HEK293 (cell line): ENCODE data around the gene ZKSCAN5.

ENCODE experiments used
- CTCF ChIA-PET: fragments of 350-600 bp; formaldehyde crosslinking; extraction: SDS; loops from one replicate; lab custom pipeline; 2021; ENCODE audit warnings: antibody characterized with exemption; lab: Yijun Ruan, JAX
- POLR2A ChIA-PET: fragments of 300-600 bp; formaldehyde crosslinking; extraction: SDS; loops from one replicate; lab custom pipeline; 2020; ENCODE audit warnings: antibody characterized with exemption, inconsistent platforms; lab: Yijun Ruan, JAX
- H3K27ac ChIP-seq: fragments of 200-500 bp; sonication (Bioruptor generic); 2 replicates; pipeline ENCODE4 v1.5.1; 2014; ENCODE audit warnings: low read depth, low read length, control low read depth, inconsistent platforms; ENCODE audit errors: extremely low read depth
- H3K36me3 ChIP-seq, 2 experiments: fragments of 200-500 bp in 1 of 2; sonication (Bioruptor generic) in 1 of 2; 1 replicate in 1 of 2; 2 replicates in 1 of 2; pipeline ENCODE4 v1.5.1; 2014 to 2017; ENCODE audit warnings: inconsistent platforms in 2 of 2, low read length in 2 of 2; ENCODE audit not compliant: control insufficient read depth in 2 of 2, insufficient read depth in 1 of 2
- H3K4me1 ChIP-seq: fragments of 200-500 bp; sonication (Bioruptor generic); 2 replicates; pipeline ENCODE4 v1.5.1; 2014; ENCODE audit warnings: mild to moderate bottlenecking, low read length, inconsistent platforms; ENCODE audit not compliant: control insufficient read depth, insufficient read depth
- H3K4me3 ChIP-seq: 2 replicates; pipeline ENCODE4 v1.5.1; 2011; ENCODE audit warnings: low read depth, mild to moderate bottlenecking, control low read depth, low read length, moderate library complexity
- H3K9me3 ChIP-seq: fragments of 200-500 bp; sonication (Bioruptor generic); 2 replicates; pipeline ENCODE4 v1.5.1; 2014; ENCODE audit warnings: low read depth, low read length, inconsistent platforms; ENCODE audit not compliant: control insufficient read depth, insufficient read depth
- MEIS1 ChIP-seq: sonication (generic); formaldehyde crosslinking; IDR thresholded peaks from 2 replicates; pipeline ENCODE4 v1.8.1; 2022; ENCODE audit warnings: missing genetic modification reagents, mild to moderate bottlenecking, borderline replicate concordance
- MZF1 ChIP-seq: fragments of 450-650 bp; formaldehyde crosslinking; IDR thresholded peaks from 2 replicates; pipeline ENCODE4 v1.5.1; 2017; ENCODE audit warnings: missing biosample characterization, missing genetic modification characterization, borderline replicate concordance
- RBAK ChIP-seq: fragments of 450-650 bp; formaldehyde crosslinking; IDR thresholded peaks from 2 replicates; pipeline ENCODE4 v1.5.1; 2016; ENCODE audit warnings: missing biosample characterization, missing genetic modification characterization
- SP2 ChIP-seq: fragments of 450-650 bp; formaldehyde crosslinking; IDR thresholded peaks from 2 replicates; pipeline ENCODE4 v1.5.1; 2016; ENCODE audit warnings: missing biosample characterization, missing genetic modification characterization
- TCF7L2 ChIP-seq: IDR thresholded peaks from 2 replicates; pipeline ENCODE4 v1.6.1; 2011; ENCODE audit warnings: low read depth, mild to moderate bottlenecking, inconsistent platforms, low read length, moderate library complexity, borderline replicate concordance
- TRIM28 ChIP-seq: IDR thresholded peaks from 2 replicates; pipeline ENCODE4 v1.6.1; 2011; ENCODE audit warnings: low read length, control low read depth, borderline replicate concordance
- ZNF133 ChIP-seq: fragments of 450-650 bp; formaldehyde crosslinking; IDR thresholded peaks from 2 replicates; pipeline ENCODE4 v1.5.1; 2016; ENCODE audit warnings: missing biosample characterization, missing genetic modification characterization
- ZNF169 ChIP-seq: fragments of 450-650 bp; formaldehyde crosslinking; IDR thresholded peaks from 2 replicates; pipeline ENCODE4 v1.5.1; 2016; ENCODE audit warnings: missing biosample characterization, missing genetic modification characterization
- ZNF223 ChIP-seq: fragments of 450-650 bp; formaldehyde crosslinking; IDR thresholded peaks from 2 replicates; pipeline ENCODE4 v1.5.1; 2016; ENCODE audit warnings: missing biosample characterization, missing genetic modification characterization
- ZNF335 ChIP-seq: fragments of 450-650 bp; formaldehyde crosslinking; conservative IDR thresholded peaks from 2 replicates; pipeline ENCODE4 v1.5.1; 2016; ENCODE audit warnings: missing biosample characterization, missing genetic modification characterization
- ZNF48 ChIP-seq: fragments of 450-650 bp; formaldehyde crosslinking; IDR thresholded peaks from 2 replicates; pipeline ENCODE4 v1.5.1; 2016; ENCODE audit warnings: missing biosample characterization, missing genetic modification characterization
- ZNF530 ChIP-seq: fragments of 450-650 bp; formaldehyde crosslinking; IDR thresholded peaks from 2 replicates; pipeline ENCODE4 v1.5.1; 2016; ENCODE audit warnings: low read depth, missing biosample characterization, missing genetic modification characterization
- ZNF558 ChIP-seq: fragments of 450-650 bp; formaldehyde crosslinking; IDR thresholded peaks from 2 replicates; pipeline ENCODE4 v1.5.1; 2016; ENCODE audit warnings: missing biosample characterization, missing genetic modification characterization
- ZNF626 ChIP-seq: fragments of 450-650 bp; sonication (Bioruptor Pico); formaldehyde crosslinking; IDR thresholded peaks from 2 replicates; pipeline ENCODE4 v1.5.1; 2018; ENCODE audit warnings: missing biosample characterization, missing genetic modification characterization, inconsistent platforms
- ZNF792 ChIP-seq: fragments of 450-650 bp; formaldehyde crosslinking; IDR thresholded peaks from 2 replicates; pipeline ENCODE4 v1.5.1; 2016; ENCODE audit warnings: missing biosample characterization, missing genetic modification characterization
- ZNF843 ChIP-seq: fragments of 450-650 bp; formaldehyde crosslinking; IDR thresholded peaks from 2 replicates; pipeline ENCODE4 v1.5.1; 2016; ENCODE audit warnings: missing biosample characterization, missing genetic modification characterization
- TF ChIP-seq, protein P1 (sequence below): fragments of 450-650 bp; formaldehyde crosslinking; optimal IDR thresholded peaks from 2 replicates; pipeline ENCODE3; 2016; ENCODE audit warnings: missing biosample characterization, mild to moderate bottlenecking, missing genetic modification characterization
- TF ChIP-seq, protein P2 (sequence below): fragments of 450-650 bp; formaldehyde crosslinking; conservative IDR thresholded peaks from 2 replicates; pipeline ENCODE4 v1.5.1; 2016; ENCODE audit warnings: low read depth, missing biosample characterization, missing genetic modification characterization
- TF ChIP-seq, protein P3 (sequence below): fragments of 450-650 bp; formaldehyde crosslinking; IDR thresholded peaks from 2 replicates; pipeline ENCODE4 v1.5.1; 2016; ENCODE audit warnings: missing biosample characterization, missing genetic modification characterization
- TF ChIP-seq, protein P4 (sequence below): fragments of 450-650 bp; formaldehyde crosslinking; IDR thresholded peaks from 2 replicates; pipeline ENCODE4 v1.5.1; 2016; ENCODE audit warnings: missing biosample characterization, missing genetic modification characterization
- TF ChIP-seq, protein P5 (sequence below): fragments of 450-650 bp; formaldehyde crosslinking; IDR thresholded peaks from 2 replicates; pipeline ENCODE4 v1.5.1; 2017; ENCODE audit warnings: missing biosample characterization, mild to moderate bottlenecking, missing genetic modification characterization, moderate library complexity

Gene ZKSCAN5

DNA sequence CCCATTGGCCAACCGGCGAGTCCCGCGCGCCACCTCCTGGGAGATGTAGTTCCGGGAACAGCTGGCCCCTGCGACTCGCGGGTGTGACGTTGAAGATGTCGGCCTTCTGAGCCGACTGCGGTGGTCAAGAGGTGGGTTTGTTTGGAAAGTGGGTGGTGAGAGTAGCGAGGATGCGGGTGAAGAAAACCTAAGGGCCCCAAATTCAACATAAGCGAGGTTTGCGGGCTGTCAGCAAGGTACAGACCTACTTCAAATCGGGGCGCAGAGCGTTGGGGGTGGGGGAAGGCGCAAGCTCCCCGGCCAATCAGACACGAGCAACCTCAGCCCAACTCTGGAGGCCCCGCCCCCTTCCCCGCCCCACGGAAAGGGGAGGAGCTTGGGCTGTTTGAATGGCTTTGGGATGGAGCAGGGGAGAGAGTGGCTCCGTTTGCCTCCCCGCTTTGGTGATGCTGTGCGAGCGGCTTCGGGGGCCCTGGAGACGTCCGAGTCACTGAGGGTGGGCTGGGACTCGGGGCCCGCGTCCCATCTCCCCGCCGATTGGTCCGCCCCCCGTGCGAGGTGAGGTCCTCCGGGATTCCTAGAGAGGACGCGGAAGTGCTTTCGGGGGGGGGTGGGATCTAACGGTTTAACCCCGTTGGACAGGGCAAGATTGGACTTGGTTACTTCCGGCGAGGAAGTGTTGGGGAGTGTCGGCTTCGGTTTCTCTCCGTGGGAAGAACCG is at the start of gene ZKSCAN5 (continued):
- TF ChIP-seq ZNF626 (tag by site-specific recombination), result no peak

DNA sequence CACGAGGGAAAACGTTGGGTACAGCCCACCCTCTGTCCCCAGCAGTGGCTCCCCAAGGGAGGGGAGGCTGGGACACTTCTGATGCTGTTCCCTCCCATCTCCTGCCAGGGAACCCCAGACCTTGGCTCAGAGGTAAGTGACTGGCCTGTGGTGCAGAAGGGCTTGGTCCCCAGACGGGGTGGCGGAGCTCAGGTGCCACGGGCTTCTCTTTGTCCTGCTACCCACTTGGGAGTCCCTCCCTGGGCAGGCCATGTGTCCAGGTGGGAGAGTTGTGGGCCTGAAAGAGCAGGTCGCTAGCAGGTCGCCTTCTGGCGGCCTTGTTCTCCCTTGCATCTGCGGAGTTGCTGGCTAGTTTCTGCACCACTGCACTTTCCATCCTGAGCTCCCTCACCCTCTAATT is 48.6 kb upstream of the ZKSCAN5 start:
- POLR2A ChIA-PET, result interaction anchor here (0.6 to 1.4 kb wide), 5 partner anchors 8 to 49 kb away, joined by 3 to 4 read pairs (median 3); partner anchors contain the start of genes ZKSCAN5 and ZNF394
- CTCF ChIA-PET, result interaction anchor here (0.6 kb wide), 1 partner anchor 161 kb away, joined by 3 read pairs; the partner anchor contains the start of gene ZSCAN25
- TF ChIP-seq TRIM28, result no peak
- TF ChIP-seq ZNF223 (tag by site-specific recombination), result no peak
- TF ChIP-seq ZNF843, result no peak
- TF ChIP-seq, protein P1, sequence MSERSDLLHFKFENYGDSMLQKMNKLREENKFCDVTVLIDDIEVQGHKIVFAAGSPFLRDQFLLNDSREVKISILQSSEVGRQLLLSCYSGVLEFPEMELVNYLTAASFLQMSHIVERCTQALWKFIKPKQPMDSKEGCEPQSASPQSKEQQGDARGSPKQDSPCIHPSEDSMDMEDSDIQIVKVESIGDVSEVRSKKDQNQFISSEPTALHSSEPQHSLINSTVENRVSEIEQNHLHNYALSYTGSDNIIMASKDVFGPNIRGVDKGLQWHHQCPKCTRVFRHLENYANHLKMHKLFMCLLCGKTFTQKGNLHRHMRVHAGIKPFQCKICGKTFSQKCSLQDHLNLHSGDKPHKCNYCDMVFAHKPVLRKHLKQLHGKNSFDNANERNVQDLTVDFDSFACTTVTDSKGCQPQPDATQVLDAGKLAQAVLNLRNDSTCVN (tag by site-specific recombination), result no peak
- TF ChIP-seq ZNF558 (tag by site-specific recombination), result no peak
- TF ChIP-seq MEIS1 (CRISPR knock-in tag), result no peak
- TF ChIP-seq, protein P2, sequence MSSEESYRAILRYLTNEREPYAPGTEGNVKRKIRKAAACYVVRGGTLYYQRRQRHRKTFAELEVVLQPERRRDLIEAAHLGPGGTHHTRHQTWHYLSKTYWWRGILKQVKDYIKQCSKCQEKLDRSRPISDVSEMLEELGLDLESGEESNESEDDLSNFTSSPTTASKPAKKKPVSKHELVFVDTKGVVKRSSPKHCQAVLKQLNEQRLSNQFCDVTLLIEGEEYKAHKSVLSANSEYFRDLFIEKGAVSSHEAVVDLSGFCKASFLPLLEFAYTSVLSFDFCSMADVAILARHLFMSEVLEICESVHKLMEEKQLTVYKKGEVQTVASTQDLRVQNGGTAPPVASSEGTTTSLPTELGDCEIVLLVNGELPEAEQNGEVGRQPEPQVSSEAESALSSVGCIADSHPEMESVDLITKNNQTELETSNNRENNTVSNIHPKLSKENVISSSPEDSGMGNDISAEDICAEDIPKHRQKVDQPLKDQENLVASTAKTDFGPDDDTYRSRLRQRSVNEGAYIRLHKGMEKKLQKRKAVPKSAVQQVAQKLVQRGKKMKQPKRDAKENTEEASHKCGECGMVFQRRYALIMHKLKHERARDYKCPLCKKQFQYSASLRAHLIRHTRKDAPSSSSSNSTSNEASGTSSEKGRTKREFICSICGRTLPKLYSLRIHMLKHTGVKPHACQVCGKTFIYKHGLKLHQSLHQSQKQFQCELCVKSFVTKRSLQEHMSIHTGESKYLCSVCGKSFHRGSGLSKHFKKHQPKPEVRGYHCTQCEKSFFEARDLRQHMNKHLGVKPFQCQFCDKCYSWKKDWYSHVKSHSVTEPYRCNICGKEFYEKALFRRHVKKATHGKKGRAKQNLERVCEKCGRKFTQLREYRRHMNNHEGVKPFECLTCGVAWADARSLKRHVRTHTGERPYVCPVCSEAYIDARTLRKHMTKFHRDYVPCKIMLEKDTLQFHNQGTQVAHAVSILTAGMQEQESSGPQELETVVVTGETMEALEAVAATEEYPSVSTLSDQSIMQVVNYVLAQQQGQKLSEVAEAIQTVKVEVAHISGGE, result no peak
- TF ChIP-seq ZNF48 (tag by site-specific recombination), result no peak
- TF ChIP-seq ZNF335, result no peak
- TF ChIP-seq, protein P3, sequence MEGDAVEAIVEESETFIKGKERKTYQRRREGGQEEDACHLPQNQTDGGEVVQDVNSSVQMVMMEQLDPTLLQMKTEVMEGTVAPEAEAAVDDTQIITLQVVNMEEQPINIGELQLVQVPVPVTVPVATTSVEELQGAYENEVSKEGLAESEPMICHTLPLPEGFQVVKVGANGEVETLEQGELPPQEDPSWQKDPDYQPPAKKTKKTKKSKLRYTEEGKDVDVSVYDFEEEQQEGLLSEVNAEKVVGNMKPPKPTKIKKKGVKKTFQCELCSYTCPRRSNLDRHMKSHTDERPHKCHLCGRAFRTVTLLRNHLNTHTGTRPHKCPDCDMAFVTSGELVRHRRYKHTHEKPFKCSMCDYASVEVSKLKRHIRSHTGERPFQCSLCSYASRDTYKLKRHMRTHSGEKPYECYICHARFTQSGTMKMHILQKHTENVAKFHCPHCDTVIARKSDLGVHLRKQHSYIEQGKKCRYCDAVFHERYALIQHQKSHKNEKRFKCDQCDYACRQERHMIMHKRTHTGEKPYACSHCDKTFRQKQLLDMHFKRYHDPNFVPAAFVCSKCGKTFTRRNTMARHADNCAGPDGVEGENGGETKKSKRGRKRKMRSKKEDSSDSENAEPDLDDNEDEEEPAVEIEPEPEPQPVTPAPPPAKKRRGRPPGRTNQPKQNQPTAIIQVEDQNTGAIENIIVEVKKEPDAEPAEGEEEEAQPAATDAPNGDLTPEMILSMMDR (tag by site-specific recombination), result no peak
- TF ChIP-seq, protein P4, sequence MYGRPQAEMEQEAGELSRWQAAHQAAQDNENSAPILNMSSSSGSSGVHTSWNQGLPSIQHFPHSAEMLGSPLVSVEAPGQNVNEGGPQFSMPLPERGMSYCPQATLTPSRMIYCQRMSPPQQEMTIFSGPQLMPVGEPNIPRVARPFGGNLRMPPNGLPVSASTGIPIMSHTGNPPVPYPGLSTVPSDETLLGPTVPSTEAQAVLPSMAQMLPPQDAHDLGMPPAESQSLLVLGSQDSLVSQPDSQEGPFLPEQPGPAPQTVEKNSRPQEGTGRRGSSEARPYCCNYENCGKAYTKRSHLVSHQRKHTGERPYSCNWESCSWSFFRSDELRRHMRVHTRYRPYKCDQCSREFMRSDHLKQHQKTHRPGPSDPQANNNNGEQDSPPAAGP (tag by site-specific recombination), result no peak
- TF ChIP-seq RBAK (tag by site-specific recombination), result no peak

DNA sequence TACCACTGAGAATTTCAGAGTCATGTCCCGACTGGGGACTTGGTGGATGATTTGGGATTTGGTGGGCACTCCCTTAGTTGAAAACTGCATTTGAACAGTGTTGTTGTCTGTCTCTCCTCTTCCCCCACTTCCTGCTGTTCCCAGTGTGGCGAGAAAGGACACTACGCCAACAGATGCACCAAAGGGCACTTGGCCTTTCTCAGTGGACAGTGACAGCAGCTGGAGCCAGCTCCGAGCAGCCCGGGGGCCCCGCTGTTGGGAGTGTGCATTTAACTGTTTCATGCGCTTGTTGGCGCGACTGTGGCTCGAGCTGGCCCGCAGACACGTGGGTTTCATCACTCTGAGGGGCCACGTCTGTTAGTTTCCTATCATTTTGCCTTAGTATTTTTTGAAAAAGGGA is 48.2 kb upstream of the ZKSCAN5 start:
- H3K4me3 ChIP-seq, result no peak overlapping the region
- peaks cover 11 to 97% of the 10 kb centered on the region in 2 experiments; a peak in 2 of 3 replicates for H3K36me3 ChIP-seq
- no peak overlapping the region for H3K27ac ChIP-seq
- H3K9me3 ChIP-seq, result no peaks in the 10 kb centered on the region
- ChIA-PET POLR2A (interaction anchor here (0.6 to 1.5 kb wide), 4 partner anchors 10 to 359 kb away, joined by 3 to 4 read pairs (median 4); partner anchors contain the start of genes CPSF4, PTCD1 and ZNF394), CTCF (no interaction called here)
- H3K4me1 ChIP-seq, result no peaks in the 10 kb centered on the region
- TF ChIP-seq MZF1 (tag by site-specific recombination) (no peak), ZNF169 (tag by site-specific recombination) (no peak), ZNF792 (tag by site-specific recombination) (no peak), TCF7L2 (no peak), SP2 (tag by site-specific recombination) (no peak), ZNF530 (tag by site-specific recombination) (no peak), ZNF133 (tag by site-specific recombination) (no peak)
- TF ChIP-seq, protein P5, sequence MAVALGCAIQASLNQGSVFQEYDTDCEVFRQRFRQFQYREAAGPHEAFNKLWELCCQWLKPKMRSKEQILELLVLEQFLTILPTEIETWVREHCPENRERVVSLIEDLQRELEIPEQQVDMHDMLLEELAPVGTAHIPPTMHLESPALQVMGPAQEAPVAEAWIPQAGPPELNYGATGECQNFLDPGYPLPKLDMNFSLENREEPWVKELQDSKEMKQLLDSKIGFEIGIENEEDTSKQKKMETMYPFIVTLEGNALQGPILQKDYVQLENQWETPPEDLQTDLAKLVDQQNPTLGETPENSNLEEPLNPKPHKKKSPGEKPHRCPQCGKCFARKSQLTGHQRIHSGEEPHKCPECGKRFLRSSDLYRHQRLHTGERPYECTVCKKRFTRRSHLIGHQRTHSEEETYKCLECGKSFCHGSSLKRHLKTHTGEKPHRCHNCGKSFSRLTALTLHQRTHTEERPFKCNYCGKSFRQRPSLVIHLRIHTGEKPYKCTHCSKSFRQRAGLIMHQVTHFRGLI (tag by site-specific recombination), result no peak

More for the DNA sequence above, 48.6 kb upstream of the ZKSCAN5 start:
- Histone ChIP-seq H3K9me3 (no peaks in the 10 kb centered on the region), H3K36me3 (peaks cover 11 to 97% of the 10 kb centered on the region in 2 experiments; a peak in 2 of 3 replicates), H3K27ac (no peak overlapping the region), H3K4me3 (no peak overlapping the region), H3K4me1 (no peaks in the 10 kb centered on the region)
